ENCODE measurements around the gene TCEA2. TPM values are rescaled to one million over a fixed set of nuclear protein-coding genes. Genes with fewer than 3 reads are reported as not detected.

Gene TCEA2
- total RNA-seq, 2 donors from 2014 or later: 64.3 to 110 TPM

GRCh38 chr20:64049060-64049877 lies 13.7 kb upstream of the TCEA2 start, which contains the start of gene SOX18:
Gene SOX18, minus strand, starts transcription at chr20:64049639. Its CDS starts 123 bp downstream, at chr20:64049516.
- Mint-ChIP-seq H3K27me3 (ENCODE audit: insufficient read depth) (peaks cover 49% of the 10 kb centered on the region), H3K4me3 (peak within 1 kb of the TSS; percentile 52)

GRCh38 chr20:64049878-64050260 lies 13.1 kb upstream of the TCEA2 start:
- Histone ChIP-seq H3K27me3 (ENCODE audit: control insufficient read depth, insufficient read depth, low read length, poor library complexity, severe bottlenecking) (peaks cover 22% of the 10 kb centered on the region), H3K4me1 (ENCODE audit: control insufficient read depth, insufficient read depth, low read length) (peaks cover 26% of the 10 kb centered on the region), H3K27ac (ENCODE audit: low read depth, low read length) (no peak overlapping the region), H3K4me3 (ENCODE audit: low read length) (no peak overlapping the region), H3K36me3 (ENCODE audit: control insufficient read depth, insufficient read depth, low read length) (no peaks in the 10 kb centered on the region), H3K9me3 (ENCODE audit: control insufficient read depth, low read length) (no peaks in the 10 kb centered on the region), H3K9ac (ENCODE audit: extremely low read depth, low read length, poor library complexity, severe bottlenecking) (no peak overlapping the region)
- no peak for DNase-seq
- Mint-ChIP-seq H3K4me1 (peaks cover 26% of the 10 kb centered on the region), H3K9me3 (no peaks in the 10 kb centered on the region), H3K27me3 (ENCODE audit: insufficient read depth) (peaks cover 46% of the 10 kb centered on the region), H3K27ac (no peak overlapping the region), H3K4me3 (peak overlapping the region; percentile 42), H3K36me3 (ENCODE audit: low read depth) (no peaks in the 10 kb centered on the region)
- TF ChIP-seq CTCF (conservative IDR thresholded peaks at IDR 0.05): no peak
- WGBS, 2 experiments (ENCODE audit: insufficient coverage in 1 of 2, insufficient read length in 1 of 2): 50 to 89% methylated on average over 3 to 16 of the region's 16 CpGs

More at GRCh38 chr20:64049060-64049877, 13.7 kb upstream of the TCEA2 start, which contains the start of gene SOX18:
- Mint-ChIP-seq H3K27ac (no peak within 1 kb of the TSS), H3K4me1 (peaks cover 22% of the 10 kb centered on the region), H3K9me3 (no peaks in the 10 kb centered on the region), H3K36me3 (ENCODE audit: low read depth) (no peaks in the 10 kb centered on the region)
- no peak for TF ChIP-seq CTCF (conservative IDR thresholded peaks at IDR 0.05)
- Histone ChIP-seq H3K4me3 (ENCODE audit: low read length) (peak within 1 kb of the TSS; percentile 60), H3K9me3 (ENCODE audit: control insufficient read depth, low read length) (no peaks in the 10 kb centered on the region), H3K27ac (ENCODE audit: low read depth, low read length) (no peak within 1 kb of the TSS), H3K9ac (ENCODE audit: extremely low read depth, low read length, poor library complexity, severe bottlenecking) (no peak within 1 kb of the TSS), H3K27me3 (ENCODE audit: control insufficient read depth, insufficient read depth, low read length, poor library complexity, severe bottlenecking) (peaks cover 22% of the 10 kb centered on the region), H3K36me3 (ENCODE audit: control insufficient read depth, insufficient read depth, low read length) (no peaks in the 10 kb centered on the region), H3K4me1 (ENCODE audit: control insufficient read depth, insufficient read depth, low read length) (peaks cover 22% of the 10 kb centered on the region)
- WGBS, 2 experiments (ENCODE audit: insufficient coverage in 1 of 2, insufficient read length in 1 of 2): 1% methylated on average over 35 to 92 of the region's 111 CpGs
- peak; percentile 82 for DNase-seq

- Mint-ChIP-seq H3K9me3 (no peaks in the 10 kb centered on the region), H3K27ac (no peak overlapping the region), H3K4me3 (no peak overlapping the region), H3K4me1 (peaks cover 24% of the 10 kb centered on the region), H3K36me3 (ENCODE audit: low read depth) (no peaks in the 10 kb centered on the region), H3K27me3 (ENCODE audit: insufficient read depth) (peaks cover 44% of the 10 kb centered on the region)
- Histone ChIP-seq H3K36me3 (ENCODE audit: control insufficient read depth, insufficient read depth, low read length) (no peaks in the 10 kb centered on the region), H3K4me3 (ENCODE audit: low read length) (no peak overlapping the region), H3K9me3 (ENCODE audit: control insufficient read depth, low read length) (no peaks in the 10 kb centered on the region), H3K9ac (ENCODE audit: extremely low read depth, low read length, poor library complexity, severe bottlenecking) (no peak overlapping the region), H3K27me3 (ENCODE audit: control insufficient read depth, insufficient read depth, low read length, poor library complexity, severe bottlenecking) (peaks cover 22% of the 10 kb centered on the region), H3K27ac (ENCODE audit: low read depth, low read length) (no peak overlapping the region), H3K4me1 (ENCODE audit: control insufficient read depth, insufficient read depth, low read length) (peaks cover 21% of the 10 kb centered on the region)
- DNase-seq: peak; percentile 73
- 89 to 92% methylated on average over 15 to 23 of the region's 23 CpGs for WGBS, 2 experiments (ENCODE audit: insufficient coverage in 1 of 2, insufficient read length in 1 of 2)
- no peak for TF ChIP-seq CTCF (conservative IDR thresholded peaks at IDR 0.05)
Measured at GRCh38 chr20:64050261-64051032, 12.6 kb upstream of the TCEA2 start.
